Breast epithelium (tissue), 4 donors: ENCODE measurements around the gene C2orf76. TPM values are rescaled to one million over a fixed set of nuclear protein-coding genes. Genes with fewer than 3 reads are reported as not detected.

Source experiments
- DNase-seq, 2 donors: peaks; one replicate each; pipeline ENCODE4 v3.0.0-alpha.2; 2019; ENCODE audit warnings: low spot score in 2 of 2
- H3K27ac ChIP-seq, 2 donors: fragments of 200-600 bp; sonication (generic) in 1 of 2; one replicate each; pipeline ENCODE4 v1.5.1; 2016 to 2019; ENCODE audit warnings: mild to moderate bottlenecking in 1 of 2
- H3K27me3 ChIP-seq, 2 donors: fragments of 200-600 bp; sonication (generic) in 1 of 2; one replicate each; pipeline versions ENCODE4 v1.5.1 to v1.6.0; 2017 to 2019; ENCODE audit warnings: control low read depth in 1 of 2, mild to moderate bottlenecking in 1 of 2
- H3K36me3 ChIP-seq: fragments of 200-600 bp; one replicate; pipeline ENCODE4 v1.5.1; 2019
- H3K4me1 ChIP-seq, 2 donors: fragments of 200-600 bp; sonication (generic); one replicate each; pipeline ENCODE4 v1.5.1; 2016 to 2019; ENCODE audit warnings: control low read depth in 1 of 2
- H3K4me3 ChIP-seq, 3 donors: fragments of 200-600 bp; sonication (generic); 1 replicate in 2 of 3; 2 replicates in 1 of 3; pipeline ENCODE4 v1.5.1; 2016 to 2019; ENCODE audit warnings: mild to moderate bottlenecking in 3 of 3, moderate library complexity in 2 of 3
- H3K9me3 ChIP-seq, 2 donors: fragments of 200-600 bp; sonication (generic) in 1 of 2; one replicate each; pipeline ENCODE4 v1.5.1; 2016 to 2019; ENCODE audit warnings: control low read depth in 1 of 2
- POLR2A ChIP-seq: fragments of 450-650 bp; IDR thresholded peaks from one replicate; pipeline ENCODE4 v1.6.1; 2016; ENCODE audit warnings: antibody characterized with exemption, mild to moderate bottlenecking, moderate library complexity
- POLR2AphosphoS5 ChIP-seq, 3 donors: sonication (generic); formaldehyde crosslinking; IDR thresholded peaks; one replicate each; pipeline ENCODE4 v1.6.1; 2017; ENCODE audit warnings: antibody characterized with exemption in 3 of 3
- intact Hi-C: fragments of 100-400 bp; cut with DNase I; formaldehyde crosslinking; loops from one replicate; pipeline ENCODE4 v1.15.1; 2023; ENCODE audit warnings: low total_unique reads
- total RNA-seq, 3 donors: library from RNA; depleted of rRNA; stranded (reverse); fragments of >200 nt; gene quantifications; one replicate each; pipeline ENCODE4 v1.1.0, GENCODE V29; 2016
- TF ChIP-seq, protein P1 (sequence below), 3 donors: fragments of 450-650 bp; IDR thresholded peaks; one replicate each; pipeline ENCODE4 v1.5.1; 2016 to 2017; ENCODE audit warnings: antibody characterized with exemption in 3 of 3, mild to moderate bottlenecking in 3 of 3, moderate library complexity in 3 of 3

Gene C2orf76
- 10 to 100 TPM; 12.5 to 17.0 (median 13.0) TPM for total RNA-seq

DNA sequence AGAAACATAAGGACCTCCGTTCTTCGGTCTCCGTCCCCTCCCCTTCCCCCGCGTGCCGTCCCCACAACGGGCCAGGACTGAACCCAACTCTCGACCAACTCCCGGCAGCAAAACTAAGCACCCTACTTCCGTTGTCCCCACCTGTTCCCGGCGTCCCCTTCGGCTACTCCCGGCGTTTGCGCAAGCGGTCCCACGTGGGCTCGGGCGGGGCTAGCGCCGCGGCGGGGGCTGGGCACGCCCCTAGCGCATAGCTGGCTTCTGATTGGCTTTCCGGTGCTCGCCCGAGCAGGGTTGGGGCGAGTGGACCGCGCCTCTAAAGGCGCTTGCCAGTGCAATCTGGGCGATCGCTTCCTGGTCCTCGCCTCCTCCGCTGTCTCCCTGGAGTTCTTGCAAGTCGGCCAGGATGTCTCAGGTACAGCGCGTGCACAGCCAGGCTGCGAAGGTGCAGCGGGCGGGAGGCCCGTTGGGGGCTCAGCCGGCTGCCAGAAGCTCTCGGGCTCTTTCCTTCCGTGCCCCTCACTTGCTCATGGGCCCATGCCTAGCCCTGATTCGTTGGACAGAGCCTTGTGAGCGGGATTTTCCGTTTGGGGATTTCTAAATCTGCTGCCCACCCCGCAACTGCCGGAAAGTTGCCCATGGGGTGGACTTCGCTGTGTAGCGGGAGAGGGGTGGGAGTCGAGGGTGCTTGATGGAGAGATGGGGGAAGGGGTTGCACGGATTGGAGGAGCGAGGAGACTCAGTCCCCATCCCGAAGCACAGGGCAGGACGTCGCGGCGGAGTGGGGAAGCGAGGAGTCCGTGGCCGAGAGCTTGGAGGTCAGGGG lies at the start of gene C2orf76, which contains the start of gene DBI:
Gene C2orf76 (minus strand): TSS at position 186 of the 823 bp plus-strand sequence. CDS start 26,875 bp downstream, outside the sequence.
Gene DBI (plus strand): TSS at position 329 of the 823 bp plus-strand sequence. CDS start 75 bp downstream, at position 404.
- TF ChIP-seq POLR2A (peak; percentile 73), POLR2AphosphoS5 (IDR thresholded peaks at IDR 0.05) (peak; percentile 94 to 98 (median 98))
- TF ChIP-seq, protein P1, sequence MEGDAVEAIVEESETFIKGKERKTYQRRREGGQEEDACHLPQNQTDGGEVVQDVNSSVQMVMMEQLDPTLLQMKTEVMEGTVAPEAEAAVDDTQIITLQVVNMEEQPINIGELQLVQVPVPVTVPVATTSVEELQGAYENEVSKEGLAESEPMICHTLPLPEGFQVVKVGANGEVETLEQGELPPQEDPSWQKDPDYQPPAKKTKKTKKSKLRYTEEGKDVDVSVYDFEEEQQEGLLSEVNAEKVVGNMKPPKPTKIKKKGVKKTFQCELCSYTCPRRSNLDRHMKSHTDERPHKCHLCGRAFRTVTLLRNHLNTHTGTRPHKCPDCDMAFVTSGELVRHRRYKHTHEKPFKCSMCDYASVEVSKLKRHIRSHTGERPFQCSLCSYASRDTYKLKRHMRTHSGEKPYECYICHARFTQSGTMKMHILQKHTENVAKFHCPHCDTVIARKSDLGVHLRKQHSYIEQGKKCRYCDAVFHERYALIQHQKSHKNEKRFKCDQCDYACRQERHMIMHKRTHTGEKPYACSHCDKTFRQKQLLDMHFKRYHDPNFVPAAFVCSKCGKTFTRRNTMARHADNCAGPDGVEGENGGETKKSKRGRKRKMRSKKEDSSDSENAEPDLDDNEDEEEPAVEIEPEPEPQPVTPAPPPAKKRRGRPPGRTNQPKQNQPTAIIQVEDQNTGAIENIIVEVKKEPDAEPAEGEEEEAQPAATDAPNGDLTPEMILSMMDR (IDR thresholded peaks at IDR 0.05): no peak
- H3K4me3 ChIP-seq: peak within 1 kb of the TSS; percentile 69 to 86 (median 77)

DNA sequence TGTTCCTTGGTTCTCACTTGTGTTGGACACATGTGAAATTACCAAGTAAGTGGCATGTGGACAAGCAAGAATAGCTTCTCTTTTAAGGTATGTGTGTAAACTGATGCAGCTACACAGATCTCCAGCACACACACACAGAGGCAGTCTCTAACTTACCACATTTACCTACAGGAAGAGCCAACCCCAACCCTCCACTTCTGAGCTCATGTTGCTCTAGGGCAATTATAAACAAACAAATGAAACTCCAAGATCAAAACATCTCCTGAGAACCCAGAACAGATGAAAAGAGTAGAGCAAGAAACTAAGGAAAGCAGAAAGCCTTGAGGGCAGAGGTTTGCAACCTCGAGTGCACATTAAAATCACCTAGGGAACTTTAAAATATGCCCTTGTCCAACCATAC lies 49.0 kb upstream of the C2orf76 start:
- no peaks in the 10 kb centered on the region for H3K9me3 ChIP-seq
- no peaks in the 10 kb centered on the region for H3K27me3 ChIP-seq
- intact Hi-C loops: no loop called here
- no peaks in the 10 kb centered on the region for H3K4me1 ChIP-seq
- H3K4me3 ChIP-seq: no peak overlapping the region
- no peak for DNase-seq
- no peak for TF ChIP-seq POLR2AphosphoS5 (IDR thresholded peaks at IDR 0.05)
- TF ChIP-seq, protein P1 (IDR thresholded peaks at IDR 0.05): no peak
- TF ChIP-seq POLR2A: no peak
- no peak overlapping the region for H3K27ac ChIP-seq
- H3K36me3 ChIP-seq: no peaks in the 10 kb centered on the region

More for the DNA sequence above, at the start of gene C2orf76, which contains the start of gene DBI:
- peak; percentile 95 to 96 for DNase-seq
- peaks cover 3% of the 10 kb centered on the region in 2 donors for H3K4me1 ChIP-seq
- no peaks in the 10 kb centered on the region for H3K27me3 ChIP-seq
- H3K9me3 ChIP-seq: no peaks in the 10 kb centered on the region
- peak within 1 kb of the TSS; percentile 95 for H3K27ac ChIP-seq
- intact Hi-C loops: no loop called here
- H3K36me3 ChIP-seq: no peaks in the 10 kb centered on the region

DNA sequence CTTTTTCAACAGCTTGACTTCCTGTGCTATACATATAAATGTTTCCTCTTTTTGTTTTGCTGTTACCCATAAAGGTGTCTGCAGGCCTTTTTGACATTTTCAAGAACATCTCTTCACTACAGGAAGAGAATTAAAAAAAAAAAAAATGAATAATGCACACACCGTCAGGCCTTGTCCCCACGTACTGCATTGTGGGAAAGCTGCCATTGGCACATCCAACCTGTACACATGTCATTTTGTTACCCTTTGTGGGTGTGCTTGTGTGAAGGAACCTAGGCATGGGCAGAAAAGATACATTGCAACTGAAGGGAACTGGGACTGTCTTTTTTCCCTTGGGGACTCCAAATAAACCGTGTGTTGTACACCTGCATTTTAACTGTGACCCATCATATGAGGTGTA lies 48.3 kb upstream of the C2orf76 start:
- no peak for DNase-seq
- H3K4me1 ChIP-seq: no peaks in the 10 kb centered on the region
- no peak overlapping the region for H3K4me3 ChIP-seq
- TF ChIP-seq POLR2AphosphoS5 (IDR thresholded peaks at IDR 0.05) (no peak), POLR2A (no peak)
- TF ChIP-seq, protein P1 (IDR thresholded peaks at IDR 0.05): no peak
- intact Hi-C loops: no loop called here
- no peaks in the 10 kb centered on the region for H3K27me3 ChIP-seq
- no peaks in the 10 kb centered on the region for H3K36me3 ChIP-seq
- no peaks in the 10 kb centered on the region for H3K9me3 ChIP-seq
- no peak overlapping the region for H3K27ac ChIP-seq

DNA sequence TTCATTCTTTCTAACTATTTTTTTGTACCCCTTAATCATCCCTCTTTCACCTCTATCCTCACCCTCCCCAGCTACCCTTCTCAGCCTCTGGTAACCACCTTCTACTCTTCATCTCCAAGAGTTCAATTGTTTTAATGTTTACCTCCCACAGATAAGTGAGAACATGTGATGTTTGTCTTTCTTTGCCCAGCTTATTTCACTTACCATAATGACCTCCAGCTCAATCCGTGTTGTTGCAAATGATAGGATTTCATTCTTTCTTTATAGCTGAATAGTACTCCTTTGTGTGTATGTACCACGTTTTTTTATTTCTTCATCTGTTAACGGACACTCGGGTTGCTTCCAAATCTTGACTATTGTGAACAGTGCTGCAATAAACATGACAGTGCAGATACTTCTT lies 42.9 kb upstream of the C2orf76 start:
- TF ChIP-seq, protein P1 (IDR thresholded peaks at IDR 0.05): no peak
- no peak for TF ChIP-seq POLR2A
- TF ChIP-seq POLR2AphosphoS5 (IDR thresholded peaks at IDR 0.05): no peak
- intact Hi-C loops: loop anchor here (5.0 kb wide), 1 partner anchor 68 kb away; no protein-coding TSS in a partner anchor
- no peaks in the 10 kb centered on the region for H3K4me1 ChIP-seq

DNA sequence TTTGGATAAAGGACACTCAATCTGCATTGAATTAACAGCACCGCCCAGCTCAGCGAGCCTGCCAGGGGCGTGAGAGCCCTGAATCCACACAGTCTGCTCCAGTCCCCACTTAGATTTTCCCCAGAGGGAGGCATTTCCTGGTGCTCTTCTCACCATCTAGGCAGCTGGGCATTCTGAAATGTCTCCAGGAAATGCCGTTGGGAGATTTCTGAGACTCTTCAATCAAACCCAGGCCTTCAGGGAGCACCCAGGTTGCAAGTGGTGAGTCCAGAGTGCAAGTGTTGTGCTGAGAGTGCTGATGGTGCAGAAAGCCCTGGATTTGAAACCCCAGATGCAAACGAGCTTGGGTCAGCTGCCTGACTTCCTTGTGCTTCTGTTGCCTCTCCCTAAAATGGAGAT lies 41.6 kb upstream of the C2orf76 start:
- H3K4me1 ChIP-seq: no peaks in the 10 kb centered on the region
- no peaks in the 10 kb centered on the region for H3K27me3 ChIP-seq
- no peaks in the 10 kb centered on the region for H3K36me3 ChIP-seq
- peak overlapping the region in 1 of 2 donors; percentile 43 for H3K27ac ChIP-seq
- TF ChIP-seq POLR2AphosphoS5 (IDR thresholded peaks at IDR 0.05) (no peak), POLR2A (no peak)
- TF ChIP-seq, protein P1 (IDR thresholded peaks at IDR 0.05): no peak
- intact Hi-C loops: loop anchor here (5.0 kb wide), 1 partner anchor 69 kb away; no protein-coding TSS in a partner anchor
- DNase-seq: no peak
- H3K9me3 ChIP-seq: peaks cover 0 to 4% of the 10 kb centered on the region in 2 donors
- no peak overlapping the region for H3K4me3 ChIP-seq

More for the DNA sequence above, 42.9 kb upstream of the C2orf76 start:
- DNase-seq: no peak
- H3K36me3 ChIP-seq: no peaks in the 10 kb centered on the region
- H3K27me3 ChIP-seq: no peaks in the 10 kb centered on the region
- H3K27ac ChIP-seq: no peak overlapping the region
- peaks cover 0 to 4% of the 10 kb centered on the region in 2 donors for H3K9me3 ChIP-seq
- no peak overlapping the region for H3K4me3 ChIP-seq
